NCI-H1092 (cell line): ENCODE data around the gene ARHGAP42.
"Not testable (repeated sequence)": the region's sequence is repeated elsewhere in the genome, so short reads cannot be mapped to it uniquely, and the experiment has no call there.

Experiments used
- DNase-seq: peaks from one replicate; lab custom pipeline; 2025; lab: John Stamatoyannopoulos, UW

ARHGAP42 gene

GRCh38 chr11:100719809-100720221 lies 32.7 kb downstream of the ARHGAP42 start:
- DNase-seq, result peak; percentile 87

GRCh38 chr11:100726680-100727079 lies 39.6 kb downstream of the ARHGAP42 start:
- no peak for DNase-seq

GRCh38 chr11:100727410-100727809 lies 40.3 kb downstream of the ARHGAP42 start:
- DNase-seq, result no peak

- DNase-seq, result no peak
These were observed 43.2 kb downstream of the ARHGAP42 start for GRCh38 chr11:100730266-100730665.

GRCh38 chr11:100731471-100731870 lies 44.4 kb downstream of the ARHGAP42 start:
- no peak for DNase-seq

GRCh38 chr11:100732949-100733348 lies 45.9 kb downstream of the ARHGAP42 start:
- no peak for DNase-seq

GRCh38 chr11:100734743-100735527 lies 47.8 kb downstream of the ARHGAP42 start:
- DNase-seq, result no peak

- DNase-seq, result no peak
These were observed 49.0 kb downstream of the ARHGAP42 start for GRCh38 chr11:100735949-100736675.

- no peak for DNase-seq
These were observed 51.7 kb downstream of the ARHGAP42 start for GRCh38 chr11:100738701-100739270.

- DNase-seq, result no peak
These were observed 52.6 kb downstream of the ARHGAP42 start for GRCh38 chr11:100739666-100740065.

GRCh38 chr11:100740440-100740839 lies 53.4 kb downstream of the ARHGAP42 start:
- DNase-seq, result no peak

GRCh38 chr11:100741866-100742625 lies 55.0 kb downstream of the ARHGAP42 start:
- no peak for DNase-seq

- no peak for DNase-seq
These were observed 59.4 kb downstream of the ARHGAP42 start for GRCh38 chr11:100746448-100746847.

GRCh38 chr11:100748153-100748552 lies 61.1 kb downstream of the ARHGAP42 start:
- DNase-seq, result no peak

GRCh38 chr11:100749887-100750565 lies 62.9 kb downstream of the ARHGAP42 start:
- DNase-seq, result not testable (repeated sequence)

GRCh38 chr11:100750566-100750891 lies 63.4 kb downstream of the ARHGAP42 start:
- not testable (repeated sequence) for DNase-seq

- DNase-seq, result peak; percentile 8
These were observed 65.5 kb downstream of the ARHGAP42 start for GRCh38 chr11:100752371-100753171.

- DNase-seq, result no peak
These were observed 66.1 kb downstream of the ARHGAP42 start for GRCh38 chr11:100753172-100753543.

GRCh38 chr11:100753571-100753970 lies 66.5 kb downstream of the ARHGAP42 start:
- no peak for DNase-seq

GRCh38 chr11:100756559-100756958 lies 69.5 kb downstream of the ARHGAP42 start:
- DNase-seq, result no peak

- no peak for DNase-seq
These were observed 70.6 kb downstream of the ARHGAP42 start for GRCh38 chr11:100757646-100758045.
